GM20431 (cell line): ENCODE measurements around the gene UBA1.

Source experiments
- in situ Hi-C: fragments of 300-500 bp; cut with MseI, MboI; formaldehyde crosslinking; loops from one replicate; pipeline ENCODE4 v1.15.0; 2020; ENCODE audit warnings: low sequenced_read_pairs; ENCODE audit not compliant: unreplicated experiment

UBA1 gene

DNA sequence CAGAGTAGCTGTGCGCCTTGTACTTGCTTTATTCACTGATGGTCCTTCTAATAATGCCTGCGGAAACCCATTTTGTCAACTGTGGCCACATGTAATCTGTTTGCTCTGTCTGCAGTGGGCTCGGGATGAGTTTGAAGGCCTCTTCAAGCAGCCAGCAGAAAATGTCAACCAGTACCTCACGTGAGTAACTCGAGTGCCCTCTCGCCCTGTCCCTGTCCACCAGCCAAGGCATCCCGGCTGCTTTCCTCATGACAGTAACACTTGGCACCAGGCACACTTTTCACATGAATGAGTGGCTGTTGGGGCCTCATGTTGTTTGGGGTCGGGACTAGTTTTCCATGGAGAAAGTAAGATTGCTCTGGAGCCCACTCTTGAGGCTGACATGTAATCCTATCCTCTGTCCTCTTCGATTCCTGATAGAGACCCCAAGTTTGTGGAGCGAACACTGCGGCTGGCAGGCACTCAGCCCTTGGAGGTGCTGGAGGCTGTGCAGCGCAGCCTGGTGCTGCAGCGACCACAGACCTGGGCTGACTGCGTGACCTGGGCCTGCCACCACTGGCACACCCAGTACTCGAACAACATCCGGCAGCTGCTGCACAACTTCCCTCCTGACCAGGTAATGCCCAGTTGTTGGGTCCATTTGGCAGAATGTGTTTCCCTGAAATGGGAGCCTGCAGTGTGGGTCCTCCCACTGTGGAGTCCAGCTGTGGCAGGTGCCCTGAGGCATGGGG, 16.0 kb downstream of the UBA1 start:
- in situ Hi-C loops, result no loop called here

DNA sequence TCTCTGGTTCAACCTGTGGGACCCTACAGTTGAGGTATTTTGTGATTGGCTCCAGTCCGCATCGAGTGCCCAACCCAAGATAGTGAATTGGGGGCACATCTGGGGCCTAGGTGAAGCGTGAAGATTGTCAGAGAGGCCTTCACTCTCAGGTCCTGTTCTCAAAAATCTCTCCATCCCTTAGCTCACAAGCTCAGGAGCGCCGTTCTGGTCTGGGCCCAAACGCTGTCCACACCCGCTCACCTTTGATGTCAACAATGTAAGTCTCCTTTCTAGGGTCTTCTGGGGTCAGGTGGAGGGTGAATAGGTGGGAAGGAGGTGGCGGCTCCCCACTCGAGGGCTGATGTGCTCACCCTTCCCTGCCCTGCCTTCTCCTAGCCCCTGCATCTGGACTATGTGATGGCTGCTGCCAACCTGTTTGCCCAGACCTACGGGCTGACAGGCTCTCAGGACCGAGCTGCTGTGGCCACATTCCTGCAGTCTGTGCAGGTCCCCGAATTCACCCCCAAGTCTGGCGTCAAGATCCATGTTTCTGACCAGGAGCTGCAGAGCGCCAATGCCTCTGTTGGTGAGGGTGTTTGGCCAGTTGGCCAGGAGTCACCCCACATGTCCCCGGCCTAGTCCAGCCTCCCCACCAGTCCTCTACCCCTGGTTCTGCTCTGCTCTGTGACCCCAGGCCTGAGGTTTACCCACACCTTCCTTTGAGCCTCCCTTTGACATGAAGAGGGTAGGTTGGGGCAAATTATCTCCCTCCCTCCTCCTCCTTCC, 17.2 kb downstream of the UBA1 start:
- in situ Hi-C loops, result no loop called here

DNA sequence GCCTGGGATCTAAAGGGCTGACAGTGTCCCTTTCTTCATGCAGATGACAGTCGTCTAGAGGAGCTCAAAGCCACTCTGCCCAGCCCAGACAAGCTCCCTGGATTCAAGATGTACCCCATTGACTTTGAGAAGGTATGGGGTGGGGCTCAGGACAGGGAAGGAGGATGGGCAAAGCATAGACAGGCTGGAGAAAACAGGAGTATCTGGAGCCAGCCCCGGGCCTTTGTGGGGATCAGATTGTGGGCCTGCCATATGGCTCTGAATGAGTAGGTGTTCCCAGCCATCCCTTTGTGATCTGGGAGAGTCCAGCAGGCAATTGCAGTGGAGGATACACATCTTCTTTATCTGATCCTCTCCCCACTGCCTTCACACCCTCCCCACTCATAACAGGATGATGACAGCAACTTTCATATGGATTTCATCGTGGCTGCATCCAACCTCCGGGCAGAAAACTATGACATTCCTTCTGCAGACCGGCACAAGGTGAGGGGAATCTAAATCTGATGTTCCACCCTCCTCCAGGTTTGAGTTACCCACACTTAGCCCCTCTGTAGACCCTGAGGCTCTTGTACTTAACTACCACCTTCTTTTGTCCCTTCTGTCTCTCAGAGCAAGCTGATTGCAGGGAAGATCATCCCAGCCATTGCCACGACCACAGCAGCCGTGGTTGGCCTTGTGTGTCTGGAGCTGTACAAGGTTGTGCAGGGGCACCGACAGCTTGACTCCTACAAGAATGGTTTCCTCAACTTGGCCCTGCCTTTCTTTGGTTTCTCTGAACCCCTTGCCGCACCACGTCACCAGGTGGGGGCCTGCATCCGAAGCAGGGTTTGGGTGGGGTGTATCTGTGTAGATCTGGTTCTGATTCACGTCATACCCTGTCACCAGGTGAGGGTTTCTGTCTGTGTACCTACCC, 19.0 kb downstream of the UBA1 start:
- in situ Hi-C loops, result no loop called here

DNA sequence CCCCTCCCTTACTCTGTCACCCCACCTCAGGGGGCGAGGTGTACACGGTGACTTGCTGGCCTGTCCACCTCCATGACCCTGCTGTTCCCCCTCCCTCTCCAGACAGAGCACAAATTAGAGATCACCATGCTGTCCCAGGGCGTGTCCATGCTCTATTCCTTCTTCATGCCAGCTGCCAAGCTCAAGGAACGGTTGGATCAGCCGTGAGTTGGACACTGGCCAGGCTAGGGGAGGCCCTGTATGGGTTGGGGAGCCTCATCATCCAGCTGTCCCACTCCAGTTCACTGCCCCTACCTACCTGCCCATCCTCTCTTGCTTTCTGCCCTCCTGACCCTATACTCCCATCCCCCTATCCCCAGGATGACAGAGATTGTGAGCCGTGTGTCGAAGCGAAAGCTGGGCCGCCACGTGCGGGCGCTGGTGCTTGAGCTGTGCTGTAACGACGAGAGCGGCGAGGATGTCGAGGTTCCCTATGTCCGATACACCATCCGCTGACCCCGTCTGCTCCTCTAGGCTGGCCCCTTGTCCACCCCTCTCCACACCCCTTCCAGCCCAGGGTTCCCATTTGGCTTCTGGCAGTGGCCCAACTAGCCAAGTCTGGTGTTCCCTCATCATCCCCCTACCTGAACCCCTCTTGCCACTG, 20.9 kb downstream of the UBA1 start:
- in situ Hi-C loops, result no loop called here

DNA sequence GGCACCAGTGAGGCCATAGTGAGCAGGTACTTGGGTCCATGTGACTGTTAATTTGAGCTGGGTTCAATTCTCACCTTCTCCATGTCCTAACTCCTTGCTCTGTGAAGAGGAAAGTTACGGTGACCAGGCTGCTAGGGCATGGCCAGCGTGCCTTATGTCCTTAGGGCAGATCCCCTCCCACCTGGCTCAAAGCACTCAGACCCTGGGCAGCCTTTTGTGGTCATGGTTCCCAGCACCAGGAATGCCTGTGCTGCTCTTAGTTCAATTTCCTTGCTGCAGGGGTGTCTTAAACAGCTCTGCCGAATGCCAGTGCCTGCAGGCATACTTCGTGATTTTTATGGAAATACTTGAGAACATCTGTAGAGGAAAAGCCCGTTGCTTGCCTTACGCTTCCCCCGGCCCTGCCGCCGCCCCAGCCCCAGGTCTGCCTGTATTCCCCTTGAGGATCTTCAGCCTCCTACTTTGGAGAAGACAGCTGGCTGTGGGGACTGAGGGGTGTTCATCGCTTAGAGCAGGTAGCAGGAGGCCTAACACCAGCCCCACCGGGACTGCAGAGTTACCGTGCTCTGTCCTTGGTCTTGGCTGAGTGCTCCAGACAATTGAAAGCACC, 21.8 kb downstream of the UBA1 start:
- in situ Hi-C loops, result no loop called here

DNA sequence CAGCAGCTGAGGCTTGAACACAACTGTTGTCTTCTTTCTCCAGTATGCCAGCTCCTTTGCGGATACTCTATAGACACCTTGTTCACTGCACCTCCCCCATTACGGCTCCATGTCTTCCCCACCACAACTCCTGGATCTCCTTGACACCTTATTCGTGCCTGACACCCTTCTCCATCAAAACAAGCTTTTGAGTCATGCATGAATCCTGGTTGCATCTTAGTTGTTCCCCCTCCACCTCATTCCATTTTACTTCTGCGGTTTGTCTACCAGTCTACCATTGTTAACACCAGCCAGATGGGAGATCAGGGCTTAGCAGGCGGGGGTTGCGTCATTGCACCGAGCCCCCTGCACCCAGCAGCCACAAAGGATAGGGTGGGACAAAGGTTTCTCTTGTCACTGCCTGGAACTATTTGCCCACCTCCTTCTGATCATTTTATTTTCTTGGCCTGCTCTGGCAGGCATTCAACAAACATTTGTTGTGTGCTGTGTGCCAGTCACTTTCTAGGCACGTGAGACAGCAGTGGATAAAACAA, 22.8 kb downstream of the UBA1 start:
- in situ Hi-C loops, result no loop called here

DNA sequence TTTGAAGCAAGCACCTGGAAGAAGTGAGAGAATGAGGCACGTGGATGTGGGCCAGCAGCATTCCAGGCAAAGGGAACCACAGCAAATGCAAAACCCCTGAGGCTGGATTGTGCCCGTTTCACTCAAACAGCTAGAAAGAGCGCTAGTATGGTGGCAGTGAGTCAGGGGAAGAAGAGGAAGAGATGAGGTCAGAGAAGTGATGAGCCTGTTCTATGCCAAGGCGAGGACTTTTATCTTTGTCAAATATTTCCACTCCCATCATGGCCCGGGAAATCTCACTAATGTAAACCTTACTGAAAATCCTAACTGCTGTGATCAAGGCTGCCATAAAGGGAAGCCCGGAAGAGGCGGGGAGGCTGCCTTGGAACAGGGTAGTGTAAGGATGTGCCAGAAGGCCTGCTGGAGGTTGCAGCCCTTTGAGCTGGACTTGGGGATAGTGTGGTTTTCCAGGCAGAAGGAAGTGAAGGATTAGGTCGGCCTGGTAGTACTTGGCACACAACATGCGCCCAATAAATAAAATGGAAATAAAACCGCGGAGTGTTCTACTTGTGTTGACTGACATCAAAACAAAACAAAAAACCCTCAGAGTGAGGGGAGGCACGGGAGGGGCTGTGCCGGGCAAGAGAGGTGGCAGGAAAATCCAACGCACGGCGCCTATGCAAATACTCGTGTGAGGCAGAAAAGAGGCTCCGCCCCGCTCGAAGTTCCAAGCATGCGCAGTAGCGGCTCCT, 23.7 kb downstream of the UBA1 start:
- in situ Hi-C loops, result no loop called here

DNA sequence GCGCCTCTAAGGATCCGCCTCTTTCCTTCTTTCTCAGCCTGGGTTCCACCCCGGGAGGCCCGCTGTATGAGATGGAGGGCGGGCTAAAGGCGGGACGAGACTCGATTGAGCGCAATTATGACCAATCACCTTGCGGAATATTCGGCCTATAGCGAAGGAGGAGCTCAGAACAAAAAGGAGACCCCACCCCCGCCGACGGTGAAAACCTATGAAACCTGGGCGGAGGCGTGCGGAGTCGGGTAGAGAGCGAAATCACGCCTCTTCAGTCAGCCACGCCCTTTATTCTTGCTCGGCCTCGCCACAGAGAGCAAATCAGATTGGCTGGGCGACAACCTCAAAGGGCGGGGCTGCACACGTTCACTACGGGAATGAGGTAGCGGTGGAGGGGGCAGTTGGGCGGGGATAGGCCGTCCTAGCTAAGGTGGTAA, 24.2 kb downstream of the UBA1 start:
- in situ Hi-C loops, result no loop called here

DNA sequence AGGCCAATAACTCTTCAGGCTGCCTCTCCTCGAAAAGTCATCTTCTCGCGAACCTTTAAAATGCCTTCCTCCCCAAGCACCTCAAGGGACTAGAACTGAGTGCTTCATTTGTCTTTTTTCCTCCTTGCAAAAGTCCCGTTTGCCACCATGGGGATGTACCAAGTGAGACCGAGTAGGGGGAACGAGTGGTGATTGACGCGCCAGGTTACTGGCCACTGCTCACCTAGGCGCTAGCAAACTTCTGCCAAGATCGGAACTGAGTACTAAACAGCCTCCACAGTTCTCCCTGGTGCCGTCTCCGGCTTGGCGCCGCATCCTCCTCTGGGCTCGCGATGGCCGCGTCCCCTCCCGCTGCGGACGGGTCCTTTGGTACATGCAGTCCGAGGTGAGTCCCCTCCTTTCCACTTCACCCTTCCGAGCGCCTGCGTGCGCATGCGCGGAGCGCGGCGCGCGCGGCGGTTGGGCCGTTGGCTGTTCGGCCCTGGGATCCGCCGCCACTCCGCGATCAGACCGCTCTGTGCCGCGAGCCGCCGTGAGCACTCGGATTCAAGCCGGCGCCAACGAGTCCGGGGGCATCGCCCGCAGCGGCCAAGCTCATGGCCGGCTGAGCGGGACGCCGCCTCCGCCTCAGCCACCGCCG, 24.8 kb downstream of the UBA1 start, which contains the start of gene CDK16:
Gene CDK16 (plus strand): TSS at position 402 of the 640 bp plus-strand sequence. CDS start 4,877 bp downstream, outside the sequence.
- in situ Hi-C loops, result no loop called here

DNA sequence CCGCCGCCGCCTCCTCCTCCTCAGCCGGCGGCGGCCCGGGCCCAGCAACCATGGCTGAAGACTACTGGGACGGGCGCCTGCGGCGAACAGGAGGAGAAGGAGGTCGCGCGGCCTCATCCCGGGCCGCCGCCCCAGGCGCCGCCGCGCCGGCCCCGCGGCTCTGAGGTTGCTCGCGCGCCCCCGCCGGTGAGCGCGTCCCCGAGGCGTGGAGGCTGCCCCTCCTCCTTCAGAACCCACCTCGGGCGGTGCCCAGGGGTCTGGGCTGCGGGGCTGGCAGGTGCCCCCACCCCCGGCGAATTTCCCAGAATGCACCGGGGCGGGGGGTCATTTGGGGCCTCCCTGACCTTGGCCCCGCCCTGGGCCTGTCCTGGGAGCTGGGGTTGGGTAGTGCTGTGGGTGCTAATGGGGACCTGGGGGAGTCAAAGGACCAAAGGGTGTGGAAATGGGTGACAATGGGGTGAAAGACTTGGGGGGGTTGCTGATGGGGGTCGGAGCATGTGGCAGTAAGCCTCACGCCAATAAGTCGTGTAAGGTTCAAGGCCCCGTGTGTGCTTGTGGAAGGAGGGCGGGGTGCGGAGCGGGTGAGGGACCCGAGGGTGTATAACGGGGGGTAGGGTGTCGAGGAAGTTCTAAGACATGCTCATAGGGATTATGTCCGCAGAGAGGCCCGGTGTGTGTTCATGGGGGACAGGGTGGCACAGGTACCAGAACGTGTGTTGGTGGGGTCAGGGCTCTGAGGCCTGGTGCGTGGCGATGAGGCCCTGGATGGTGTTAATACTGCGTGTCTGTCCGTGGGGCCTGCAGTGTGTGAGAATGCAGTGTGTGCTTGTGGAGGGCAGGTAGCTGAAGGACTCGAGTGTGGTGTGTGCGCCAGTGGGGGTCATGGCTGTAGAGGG, 25.5 kb downstream of the UBA1 start:
- in situ Hi-C loops, result no loop called here

DNA sequence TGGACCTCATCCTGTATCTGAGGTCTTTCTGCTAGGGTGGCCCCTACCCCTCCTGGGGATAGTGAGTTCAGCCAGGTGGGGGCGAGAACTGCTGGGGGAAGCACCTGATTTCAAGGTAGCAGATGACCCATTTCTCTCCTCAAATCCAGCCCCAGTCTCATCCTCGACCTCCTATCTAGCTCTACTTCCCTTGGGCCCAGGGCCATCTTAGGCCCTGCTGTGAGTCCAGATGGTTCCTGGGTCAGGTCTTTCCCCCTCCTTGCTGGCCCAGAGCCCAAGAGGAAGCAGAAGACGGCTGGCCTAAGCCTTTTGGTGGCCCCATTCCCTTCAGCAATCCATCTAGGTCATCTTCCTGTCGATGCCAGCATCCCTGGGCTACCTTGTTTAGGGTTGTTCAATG, 28.1 kb downstream of the UBA1 start:
- in situ Hi-C loops, result no loop called here

DNA sequence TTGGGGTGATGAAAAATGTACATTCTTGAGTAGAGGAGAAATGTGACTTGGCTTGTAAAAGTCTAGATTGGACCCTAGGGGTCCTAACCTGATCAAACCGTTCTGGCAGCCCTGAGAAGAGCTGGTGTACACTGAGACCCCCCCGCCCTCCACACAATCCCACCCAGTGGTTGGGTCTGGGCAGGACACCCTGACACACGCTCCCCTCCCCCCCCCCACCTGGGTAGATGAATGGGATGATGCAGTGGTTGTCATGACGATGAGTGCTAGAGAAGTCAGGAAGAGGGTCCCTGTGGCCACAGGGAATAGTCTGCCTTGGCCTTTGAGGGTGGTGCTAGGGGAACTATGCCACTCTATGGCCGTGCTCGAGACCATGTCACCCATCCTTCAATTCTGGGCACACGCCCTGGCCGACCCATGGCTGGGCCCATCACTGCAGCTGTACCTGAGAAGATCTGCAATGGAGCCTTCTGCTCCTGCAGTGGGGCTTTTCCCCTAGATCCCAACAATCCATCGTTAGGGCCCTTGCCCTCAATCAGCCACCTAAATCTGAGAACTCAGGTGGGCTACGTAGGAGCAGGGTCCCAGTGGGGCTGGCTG, 29.2 kb downstream of the UBA1 start:
- in situ Hi-C loops, result no loop called here

DNA sequence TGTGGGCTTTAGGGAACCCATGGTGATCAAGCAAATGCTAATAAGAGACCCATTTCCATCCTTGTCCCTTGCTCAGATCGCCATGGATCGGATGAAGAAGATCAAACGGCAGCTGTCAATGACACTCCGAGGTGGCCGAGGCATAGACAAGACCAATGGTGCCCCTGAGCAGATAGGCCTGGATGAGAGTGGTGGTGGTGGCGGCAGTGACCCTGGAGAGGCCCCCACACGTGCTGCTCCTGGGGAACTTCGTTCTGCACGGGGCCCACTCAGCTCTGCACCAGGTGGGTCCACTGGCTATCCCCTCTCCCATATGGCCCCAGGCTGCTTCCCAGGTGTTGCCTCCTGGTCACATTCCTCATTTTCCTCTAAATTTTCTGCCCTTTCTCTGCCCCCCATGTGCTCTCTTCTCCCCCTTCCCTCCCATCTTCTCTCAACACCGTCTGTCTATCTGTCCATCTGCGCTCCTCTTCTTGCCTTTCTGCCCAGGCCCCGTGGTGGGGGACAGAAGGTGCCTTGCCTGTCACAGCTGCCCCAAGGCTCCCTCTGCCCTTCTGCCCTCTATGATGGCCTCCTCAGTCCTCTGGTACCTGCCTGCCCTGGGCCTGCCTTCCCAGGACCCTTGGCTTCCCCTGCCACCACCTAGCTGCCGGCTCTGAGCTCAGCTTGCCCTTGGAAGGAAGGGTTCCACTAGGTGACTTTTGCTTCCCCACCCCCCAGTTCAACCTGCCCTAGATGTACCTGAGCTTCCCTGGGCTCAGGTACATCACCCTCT, 30.0 kb downstream of the UBA1 start:
- in situ Hi-C loops, result no loop called here

DNA sequence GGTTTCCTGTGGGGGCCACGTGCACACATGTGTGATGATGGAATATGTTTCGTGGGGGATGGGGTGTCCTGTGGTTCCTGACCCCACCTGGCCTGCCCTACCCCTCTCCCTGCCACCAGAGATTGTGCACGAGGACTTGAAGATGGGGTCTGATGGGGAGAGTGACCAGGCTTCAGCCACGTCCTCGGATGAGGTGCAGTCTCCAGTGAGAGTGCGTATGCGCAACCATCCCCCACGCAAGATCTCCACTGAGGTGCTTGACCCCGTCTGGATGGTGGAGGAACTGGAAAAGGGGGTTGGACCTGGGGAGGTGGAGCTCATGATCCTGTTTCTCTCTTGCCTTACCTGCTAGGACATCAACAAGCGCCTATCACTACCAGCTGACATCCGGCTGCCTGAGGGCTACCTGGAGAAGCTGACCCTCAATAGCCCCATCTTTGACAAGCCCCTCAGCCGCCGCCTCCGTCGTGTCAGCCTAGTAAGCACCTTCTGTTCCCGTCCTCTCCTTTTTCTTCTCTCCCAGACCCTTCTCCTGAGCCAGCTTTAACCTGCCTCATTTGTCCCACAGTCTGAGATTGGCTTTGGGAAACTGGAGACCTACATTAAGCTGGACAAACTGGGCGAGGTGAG, 30.8 kb downstream of the UBA1 start:
- in situ Hi-C loops, result no loop called here

DNA sequence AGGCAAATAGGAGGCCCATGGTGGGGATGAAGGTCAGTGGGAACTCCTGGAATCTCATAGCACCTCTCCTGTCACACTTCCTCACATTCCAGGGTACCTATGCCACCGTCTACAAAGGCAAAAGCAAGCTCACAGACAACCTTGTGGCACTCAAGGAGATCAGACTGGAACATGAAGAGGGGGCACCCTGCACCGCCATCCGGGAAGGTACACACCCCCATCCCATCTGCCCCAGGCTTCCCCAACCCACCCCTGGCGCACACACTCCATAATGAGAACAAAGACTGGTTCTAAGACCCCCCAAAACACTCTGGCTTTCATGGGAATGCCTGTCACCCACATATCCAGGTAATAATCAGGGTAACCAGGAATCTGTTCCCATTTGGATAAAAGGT, 31.3 kb downstream of the UBA1 start:
- in situ Hi-C loops, result no loop called here

DNA sequence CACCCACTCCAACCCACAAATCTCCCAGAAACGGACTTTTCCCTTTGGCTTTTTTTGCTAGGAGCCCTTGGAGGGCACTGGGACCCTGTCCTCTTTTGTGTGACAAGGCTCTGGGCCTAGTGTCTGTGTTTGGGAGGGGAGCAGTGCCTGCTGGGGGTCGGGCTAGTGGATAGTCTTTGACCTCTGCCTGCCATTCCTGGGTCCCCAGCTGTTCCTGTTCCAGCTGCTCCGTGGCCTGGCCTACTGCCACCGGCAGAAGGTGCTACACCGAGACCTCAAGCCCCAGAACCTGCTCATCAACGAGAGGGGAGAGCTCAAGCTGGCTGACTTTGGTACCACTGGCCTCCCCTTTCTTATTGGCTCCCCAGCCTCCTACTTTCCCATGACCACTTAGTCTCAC, 32.4 kb downstream of the UBA1 start:
- in situ Hi-C loops, result no loop called here
